ENCODE results near the gene EML6.
A peak's percentile ranks its signal among the peaks of the same experiment; 100 is the strongest.

The EML6 gene

GRCh38 chr2:54924121-54924520 lies 200.7 kb downstream of the EML6 start:
- DNase-seq, result no peak

GRCh38 chr2:54925022-54925421 lies 201.6 kb downstream of the EML6 start:
- no peak for DNase-seq

GRCh38 chr2:54927085-54927750 lies 203.8 kb downstream of the EML6 start:
- DNase-seq, result no peak

GRCh38 chr2:54927751-54928615 lies 204.5 kb downstream of the EML6 start:
- no peak for DNase-seq

GRCh38 chr2:54928719-54929118 lies 205.3 kb downstream of the EML6 start:
- no peak for DNase-seq

- no peak for DNase-seq
Observed at GRCh38 chr2:54931473-54931872, 208.0 kb downstream of the EML6 start.

GRCh38 chr2:54935389-54935788 lies 211.9 kb downstream of the EML6 start:
- no peak for DNase-seq

- DNase-seq, result no peak
Observed at GRCh38 chr2:54936766-54937165, 213.3 kb downstream of the EML6 start.

- no peak for DNase-seq
Observed at GRCh38 chr2:54939446-54940118, 216.1 kb downstream of the EML6 start.

- no peak for DNase-seq
Observed at GRCh38 chr2:54940723-54941122, 217.3 kb downstream of the EML6 start.

- DNase-seq, result peak; percentile 37
Observed at GRCh38 chr2:54941248-54941984, 218.0 kb downstream of the EML6 start.

GRCh38 chr2:54942373-54942772 lies 218.9 kb downstream of the EML6 start:
- no peak for DNase-seq

- DNase-seq, result no peak
Observed at GRCh38 chr2:54944724-54945326, 221.4 kb downstream of the EML6 start.

- DNase-seq, result peak; percentile 67
Observed at GRCh38 chr2:54945391-54946219, 222.1 kb downstream of the EML6 start.

- DNase-seq, result peak; percentile 59
Observed at GRCh38 chr2:54946220-54946805, 222.9 kb downstream of the EML6 start.

GRCh38 chr2:54947136-54947535 lies 223.7 kb downstream of the EML6 start:
- DNase-seq, result peak; percentile 46

GRCh38 chr2:54947646-54948045 lies 224.2 kb downstream of the EML6 start:
- DNase-seq, result peak; percentile 46

- no peak for DNase-seq
Observed at GRCh38 chr2:54948120-54948519, 224.7 kb downstream of the EML6 start.

GRCh38 chr2:54949431-54949830 lies 226.0 kb downstream of the EML6 start:
- DNase-seq, result no peak

- no peak for DNase-seq
Observed at GRCh38 chr2:54950811-54951210, 227.3 kb downstream of the EML6 start.

GRCh38 chr2:54952425-54952824 lies 229.0 kb downstream of the EML6 start:
- no peak for DNase-seq

Measured in midbrain (tissue), 1 donor.